GM18526 (cell line): ENCODE results near the gene ADTRP.

ENCODE experiments used
- POLR2A ChIP-seq: IDR thresholded peaks from 3 replicates; pipeline ENCODE4 v1.6.1; 2011; ENCODE audit not compliant: insufficient read length; ENCODE audit errors: extremely low read depth

The ADTRP gene

DNA sequence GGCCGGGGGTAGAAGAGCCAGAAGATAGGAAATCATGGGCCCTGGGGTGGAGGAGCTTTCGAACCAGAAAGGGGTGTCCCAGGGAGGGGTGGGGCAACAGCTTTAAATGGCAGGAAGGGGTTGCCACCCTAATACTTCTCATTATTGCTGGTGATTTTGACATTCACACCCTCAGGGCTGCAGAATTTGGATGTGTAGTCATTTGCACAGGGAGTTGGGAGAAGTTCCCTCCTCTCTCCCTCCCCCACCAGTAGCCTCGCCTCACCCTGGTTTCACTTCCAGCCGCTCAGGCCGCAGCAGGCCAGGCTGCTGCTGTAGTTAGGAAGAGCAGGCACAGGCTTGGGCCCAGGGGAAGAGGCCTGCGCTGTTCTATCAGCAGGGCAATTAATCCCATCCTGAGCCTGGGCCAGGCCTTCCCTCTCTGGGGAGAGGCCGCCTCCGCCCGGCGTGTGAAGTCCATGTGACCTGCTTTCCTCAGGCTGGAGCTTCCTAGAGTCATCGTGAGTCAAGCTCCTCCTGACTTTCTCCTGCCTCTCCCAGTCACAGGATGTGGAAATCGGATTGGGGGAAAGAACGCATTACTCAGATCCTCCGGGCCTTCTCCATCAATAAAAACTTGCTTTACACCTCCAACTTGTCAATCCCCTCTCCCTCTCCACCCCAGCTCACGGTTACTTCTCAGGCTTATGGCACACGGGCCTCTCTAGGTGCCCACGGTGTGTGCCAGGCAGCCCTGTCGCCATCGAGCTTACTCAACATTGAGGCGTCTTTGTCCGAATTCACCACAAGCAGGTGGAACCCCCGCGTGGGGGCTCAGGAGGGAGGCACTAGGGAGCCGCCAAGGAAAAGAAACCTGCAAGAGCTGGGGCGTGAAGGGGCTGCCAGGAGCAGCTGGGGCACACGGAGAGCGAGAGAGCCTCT lies 7.8 kb downstream of the ADTRP start:
- no peak for TF ChIP-seq POLR2A

DNA sequence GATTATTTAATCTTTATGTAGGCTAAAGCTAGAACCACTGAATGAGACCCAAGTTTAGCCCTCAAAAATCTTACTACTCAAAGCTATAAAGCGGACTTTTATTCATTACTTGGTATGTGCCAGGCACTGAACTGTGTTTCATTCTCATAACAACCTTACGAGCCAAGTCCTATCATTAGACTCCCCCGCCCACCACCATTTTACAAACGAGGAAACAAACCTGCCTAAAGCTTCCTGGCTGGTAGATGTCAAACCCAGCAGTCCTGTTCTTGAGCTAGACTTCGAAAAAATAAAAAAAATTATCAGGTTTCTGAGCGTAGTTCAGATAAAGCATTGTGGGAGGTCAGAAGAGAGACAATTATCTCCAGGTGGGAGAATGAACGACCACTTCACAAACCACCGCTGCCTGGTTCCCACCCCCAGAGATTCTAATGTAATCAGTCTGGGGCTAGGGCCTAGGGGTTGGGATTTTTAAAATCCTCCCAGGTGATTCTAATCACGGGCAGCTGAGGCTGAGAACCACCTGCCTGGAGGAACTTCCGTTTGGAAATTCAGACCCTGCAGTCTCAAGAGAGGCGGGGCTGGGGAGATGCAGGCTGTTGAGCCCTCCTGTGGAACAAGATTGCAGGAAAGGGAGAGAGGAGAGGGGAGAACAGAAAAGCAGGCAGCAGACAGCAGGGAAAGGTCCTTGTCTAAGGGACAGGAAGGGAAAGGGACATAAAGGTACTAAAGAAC lies 8.6 kb downstream of the ADTRP start:
- TF ChIP-seq POLR2A, result no peak

DNA sequence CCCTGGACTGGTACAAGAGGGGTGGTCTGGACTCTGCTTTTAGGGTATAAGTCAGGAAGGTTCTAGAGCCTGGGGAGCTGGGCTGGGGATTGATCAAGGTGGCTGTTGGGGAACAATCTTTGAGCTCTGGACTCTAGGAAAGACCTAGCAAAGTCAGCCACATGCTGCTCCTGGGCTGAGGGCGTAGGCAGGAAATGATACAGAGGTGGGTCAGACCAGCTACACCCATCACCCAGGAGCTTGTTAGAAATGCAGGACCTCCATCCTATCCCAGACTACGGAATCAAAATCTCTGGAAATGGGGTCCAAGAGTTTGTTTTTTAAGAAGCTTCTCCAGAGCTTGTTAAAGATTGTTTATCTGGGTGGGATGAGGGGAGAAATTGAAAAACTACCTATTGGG lies 9.4 kb downstream of the ADTRP start:
- no peak for TF ChIP-seq POLR2A

DNA sequence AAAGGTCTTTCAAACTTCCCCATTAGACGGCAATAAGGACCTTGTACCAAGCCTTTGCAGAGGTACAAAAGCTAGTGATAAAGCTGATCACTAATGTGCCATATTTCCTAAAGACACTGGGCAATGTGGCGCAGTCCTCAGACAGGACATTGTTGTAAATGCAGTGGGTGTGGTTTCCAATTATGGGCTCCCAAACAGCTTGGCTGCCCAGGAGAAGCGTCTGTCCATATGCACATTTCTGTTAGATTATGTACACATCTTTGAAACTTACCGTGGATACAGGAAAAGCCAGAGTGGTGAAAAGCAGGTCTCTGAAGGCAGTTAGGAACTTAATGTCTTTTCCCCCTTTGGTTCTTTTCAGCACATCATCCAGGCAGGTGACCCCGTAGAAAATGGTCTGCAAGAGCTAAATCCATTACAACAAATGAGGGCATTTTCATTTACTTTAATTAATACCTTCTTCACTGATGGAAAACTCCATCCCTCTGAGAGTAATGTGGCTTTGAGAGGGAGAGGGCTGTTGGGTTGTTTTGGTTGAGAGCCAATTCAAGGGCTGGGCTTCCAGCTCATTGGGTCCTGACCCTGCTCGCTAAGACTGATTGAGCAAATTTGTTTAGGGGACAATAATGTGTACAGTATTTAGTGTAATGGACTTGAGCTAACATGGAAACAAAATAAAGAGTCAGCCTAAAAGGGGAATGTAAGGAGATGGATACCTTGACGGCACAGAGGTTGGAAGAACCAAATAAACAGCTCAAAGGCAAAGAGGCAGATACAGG lies 10.4 kb downstream of the ADTRP start:
- TF ChIP-seq POLR2A, result no peak

DNA sequence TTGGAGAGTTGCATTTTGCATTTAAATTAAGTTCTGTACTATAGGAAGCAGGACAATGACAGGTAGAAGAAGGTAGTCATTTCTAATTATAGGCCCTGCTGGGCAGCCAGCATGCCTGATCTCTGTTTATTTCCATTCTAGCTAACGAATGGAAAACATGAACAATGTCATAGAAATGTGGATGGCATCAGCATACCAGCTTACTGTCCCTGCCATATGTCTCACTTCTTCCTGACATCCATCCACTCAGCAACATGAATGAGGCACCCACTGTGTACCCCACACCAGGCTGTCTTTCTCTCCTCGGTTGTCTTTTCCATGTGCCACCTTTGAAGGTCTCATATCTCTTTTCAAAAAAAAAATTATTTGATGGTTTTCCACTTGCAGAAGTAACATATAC lies 11.1 kb downstream of the ADTRP start:
- no peak for TF ChIP-seq POLR2A

DNA sequence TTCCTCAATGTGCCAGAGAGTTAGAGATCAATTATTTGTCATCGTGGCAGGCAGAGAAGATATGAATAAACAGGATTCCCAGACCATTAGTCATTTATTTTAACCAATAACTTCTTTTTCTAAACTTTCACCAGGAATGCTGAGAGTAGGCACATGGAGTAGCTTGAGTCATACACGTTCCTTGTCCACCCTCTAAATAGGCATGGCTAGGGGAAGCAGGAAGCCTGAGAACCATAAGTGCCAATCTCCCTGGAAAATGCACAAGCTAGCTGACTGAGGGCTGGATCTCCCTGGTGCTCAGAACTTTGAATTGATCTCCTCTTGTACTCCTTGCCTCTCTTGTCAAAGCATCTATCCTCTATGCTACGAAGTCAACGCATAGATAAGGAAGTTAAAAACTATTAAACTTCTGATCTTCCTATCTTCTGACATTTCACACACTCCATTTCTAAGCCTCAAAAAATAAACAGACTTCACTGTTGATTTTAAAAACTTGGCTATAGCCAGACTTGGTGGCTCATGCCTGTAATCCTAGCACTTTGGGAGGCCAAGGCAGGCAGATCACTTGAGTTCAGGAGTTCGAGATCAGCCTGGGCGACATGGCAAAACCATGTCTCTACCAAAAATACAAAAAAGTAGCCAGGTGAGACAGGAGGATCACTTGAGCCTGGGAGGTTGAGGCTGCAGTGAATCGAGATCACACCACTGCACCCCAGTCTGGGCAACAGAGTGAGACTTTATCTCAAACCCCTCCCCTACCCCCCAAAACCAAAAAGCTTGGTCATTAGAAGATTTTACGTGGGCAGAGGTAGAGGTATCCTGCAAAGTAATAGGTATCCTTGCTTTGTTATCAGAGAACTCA lies 11.8 kb downstream of the ADTRP start:
- TF ChIP-seq POLR2A, result no peak

DNA sequence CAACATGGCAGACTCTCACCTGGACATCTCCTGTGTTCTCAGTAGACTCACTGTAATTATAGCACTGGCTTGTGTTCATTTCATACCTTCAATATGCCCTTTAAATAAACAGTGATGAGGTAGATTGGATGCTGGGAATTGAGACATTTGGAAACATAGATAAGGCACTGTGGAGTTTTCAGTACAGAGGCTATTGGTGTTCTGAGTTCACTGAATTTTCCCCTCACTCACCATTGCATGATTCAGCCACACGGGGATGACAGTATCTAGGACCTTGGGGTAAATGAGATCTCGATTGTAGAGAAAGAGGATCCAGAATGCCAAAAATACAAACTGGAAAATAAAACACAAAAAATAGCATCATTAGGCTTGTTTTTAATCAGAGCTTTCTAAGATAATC lies 12.6 kb downstream of the ADTRP start:
- no peak for TF ChIP-seq POLR2A

DNA sequence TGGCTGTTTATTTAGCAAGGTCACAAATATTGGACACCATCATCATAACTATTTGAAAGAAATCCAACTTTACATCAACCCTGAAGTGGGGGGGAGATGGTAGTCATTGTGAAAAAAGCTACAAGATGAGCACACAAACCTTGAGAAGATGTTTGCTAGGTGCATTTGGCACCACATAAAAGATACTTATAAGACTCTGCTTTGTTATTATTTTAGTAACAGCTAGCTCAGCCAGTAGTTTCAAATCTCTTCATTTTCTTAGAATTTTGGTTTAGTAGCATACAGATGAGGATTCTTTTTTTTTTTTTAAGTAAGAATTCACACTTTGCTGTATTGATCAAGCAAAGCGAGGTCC lies 14.4 kb downstream of the ADTRP start:
- no peak for TF ChIP-seq POLR2A

DNA sequence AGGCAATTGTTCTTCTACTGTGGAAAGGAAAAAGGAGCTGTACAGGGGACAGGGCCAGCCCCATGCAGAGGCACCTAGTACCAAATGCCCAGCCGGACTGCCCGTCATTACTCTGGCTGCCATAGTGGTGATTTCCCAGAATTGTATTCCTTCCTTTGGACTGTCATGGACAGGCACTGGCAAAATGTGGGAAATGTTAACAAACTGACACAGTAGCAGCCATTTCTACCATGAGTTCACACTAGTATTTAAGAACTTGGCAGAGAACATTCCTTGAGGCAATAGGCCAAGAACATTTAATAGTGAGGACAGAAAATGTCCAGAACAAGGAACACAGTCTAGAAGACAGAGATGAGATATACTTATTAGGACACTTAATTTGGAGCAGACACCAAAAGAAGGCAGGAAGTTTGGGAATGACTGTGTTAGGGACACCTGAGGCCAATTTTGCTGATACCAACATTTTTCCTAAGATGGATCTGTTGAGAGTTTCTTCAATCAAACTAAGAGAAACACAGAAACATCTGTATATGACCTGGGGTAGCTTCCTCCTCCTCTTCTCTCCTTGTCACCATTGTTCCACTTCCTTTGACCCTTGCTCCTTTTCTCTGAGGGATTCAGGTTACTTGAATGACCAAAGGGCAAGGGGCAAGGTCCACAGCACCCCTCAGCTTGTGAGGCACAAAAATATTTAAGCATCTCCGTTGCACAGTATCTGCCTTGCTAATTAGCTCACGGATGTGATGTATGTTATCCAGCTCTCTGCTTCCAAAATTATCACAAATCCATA lies 14.9 kb downstream of the ADTRP start:
- TF ChIP-seq POLR2A, result no peak

DNA sequence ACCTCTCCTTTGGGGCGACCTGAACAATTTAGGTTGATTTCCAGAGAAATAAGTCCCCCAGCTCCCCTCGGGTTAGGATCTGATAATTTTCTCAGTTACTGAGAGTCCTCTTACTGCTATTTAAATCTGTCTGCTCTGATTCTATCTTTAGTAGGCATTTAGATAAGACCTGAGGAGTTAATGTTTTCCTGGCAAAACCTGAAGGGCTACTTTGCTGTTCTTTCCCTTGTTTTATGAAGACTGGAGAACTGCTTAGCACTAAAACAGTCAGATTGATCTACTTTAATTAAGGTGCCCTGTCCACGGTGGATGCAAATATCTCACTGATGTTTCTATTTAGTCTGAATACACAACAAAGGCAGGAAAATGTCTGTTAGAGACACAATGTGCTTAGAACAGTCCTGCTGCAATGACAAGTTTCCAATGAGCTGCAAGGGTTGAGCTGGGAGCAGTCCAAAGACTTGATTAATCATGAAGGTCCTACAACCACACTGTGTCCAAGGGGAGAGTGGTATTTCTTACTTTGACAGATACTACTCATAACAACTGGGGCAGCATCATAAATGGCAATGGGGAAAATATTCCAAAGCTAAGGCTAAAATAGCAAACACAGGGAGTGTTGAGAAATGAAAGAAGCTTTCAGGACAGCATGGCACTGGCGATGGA lies 15.7 kb downstream of the ADTRP start:
- no peak for TF ChIP-seq POLR2A

DNA sequence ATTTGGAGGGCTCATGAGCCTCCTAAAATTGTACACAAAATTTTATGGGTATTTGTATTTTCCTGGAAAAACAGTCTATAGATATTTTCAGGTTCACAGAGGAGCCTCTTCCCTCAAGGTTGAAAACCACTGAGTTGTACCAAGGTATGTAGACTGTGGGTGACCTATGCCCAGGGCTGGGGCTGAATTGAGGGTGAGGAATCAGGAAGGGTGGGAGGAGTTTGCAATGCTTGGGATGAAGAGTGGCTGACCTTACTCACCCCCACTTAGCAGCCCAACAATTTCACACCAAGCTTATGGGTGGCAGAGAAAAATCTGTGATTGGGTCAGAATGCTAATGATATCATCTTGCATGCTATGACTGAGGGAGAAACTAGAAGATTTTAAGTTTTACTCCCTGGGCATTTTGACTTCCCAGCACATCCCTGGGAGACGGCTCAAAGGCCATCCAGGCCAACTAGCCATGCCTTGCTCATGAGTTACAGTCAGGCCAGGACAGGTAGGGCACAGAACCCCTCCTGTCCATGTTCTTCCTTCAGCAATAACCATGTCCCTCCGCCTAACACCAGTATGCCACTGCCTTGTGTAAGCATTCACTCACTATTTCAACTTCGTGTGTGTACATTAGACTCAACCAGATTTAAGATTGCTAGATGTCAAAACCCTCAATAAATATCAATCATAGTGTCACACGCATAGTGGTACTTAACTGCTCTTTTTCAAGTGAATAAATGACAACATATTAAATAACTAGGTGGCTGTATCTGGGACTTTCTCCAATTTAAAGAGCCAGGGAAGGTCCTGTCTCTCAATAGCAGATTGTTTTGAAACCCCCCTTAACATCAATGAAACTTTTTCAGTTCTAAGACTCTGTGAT lies 16.6 kb downstream of the ADTRP start:
- no peak for TF ChIP-seq POLR2A

DNA sequence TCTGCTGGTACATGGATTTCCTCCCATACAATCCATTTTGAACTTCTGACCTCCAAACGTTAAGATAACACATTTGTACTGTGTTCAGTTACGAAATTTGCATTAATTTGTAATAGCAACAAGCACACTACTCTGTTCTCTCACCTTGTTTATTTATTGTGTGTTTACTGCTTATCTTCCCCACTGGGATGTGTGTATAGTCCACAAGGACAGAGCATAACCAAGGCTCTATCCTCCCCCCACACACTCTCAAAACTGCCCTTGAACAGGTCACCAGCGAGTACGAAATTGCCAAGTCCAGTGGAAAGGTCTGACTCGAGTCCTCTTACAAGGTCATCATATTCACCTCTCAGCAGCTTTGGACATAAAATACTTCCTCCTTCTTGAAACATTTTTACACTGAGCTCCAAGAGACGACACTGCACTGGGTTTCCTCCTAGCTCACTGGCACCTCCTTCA lies 18.6 kb downstream of the ADTRP start:
- no peak for TF ChIP-seq POLR2A
